ENCODE results near the gene SYDE1. TPM values are rescaled to one million over a fixed set of nuclear protein-coding genes. Genes with fewer than 3 reads are reported as not detected.

The SYDE1 gene
- polyA plus RNA-seq, 3 donors, result 15.9 to 25.9 (median 25.3) TPM

GRCh38 chr19:15161028-15161984 is 54.1 kb downstream of the SYDE1 start:
- no peak for DNase-seq

Other genes with a start within 250 kb of the SYDE1 start
- under 1 TPM in 2 of 3 donors, not detected in 1; 0.09 TPM for gene OR7A17, start 221.3 kb upstream of the SYDE1 start, polyA plus RNA-seq (ENCODE audit: insufficient read length in 3 of 3)
- gene OR7C2, start 165.9 kb upstream of the SYDE1 start, polyA plus RNA-seq (ENCODE audit: insufficient read length in 3 of 3), result not detected
- gene SLC1A6, start 127.5 kb upstream of the SYDE1 start, polyA plus RNA-seq (ENCODE audit: insufficient read length in 3 of 3), result under 1 TPM; 0.39 to 0.50 (median 0.49) TPM
- gene CASP14, start 57.9 kb upstream of the SYDE1 start, polyA plus RNA-seq (ENCODE audit: insufficient read length in 3 of 3), result under 1 TPM in 1 of 3 donors, not detected in 2; 0.07 TPM
- under 1 TPM; 0.03 to 0.09 (median 0.07) TPM for gene OR1I1, start 25.2 kb upstream of the SYDE1 start, polyA plus RNA-seq (ENCODE audit: insufficient read length in 3 of 3)
- 100 to 1,000 TPM; 106 to 137 (median 135) TPM for gene NOTCH3, start 93.6 kb downstream of the SYDE1 start, polyA plus RNA-seq (ENCODE audit: insufficient read length in 3 of 3)
- gene EPHX3, start 125.0 kb downstream of the SYDE1 start, polyA plus RNA-seq (ENCODE audit: insufficient read length in 3 of 3), result 1 to 10 TPM; 4.5 to 6.2 (median 5.7) TPM
- gene BRD4, start 225.1 kb downstream of the SYDE1 start, polyA plus RNA-seq (ENCODE audit: insufficient read length in 3 of 3), result 10 to 100 TPM; 51.6 to 59.8 (median 58.6) TPM

Data from renal pelvis (tissue), 4 donors.